ENCODE results near the gene NOP14. TPM values are rescaled to one million over a fixed set of nuclear protein-coding genes. Genes with fewer than 3 reads are reported as not detected.

The NOP14 gene
- polyA plus RNA-seq, 1 of the 3 experiments (the other 2 are of a cell fraction), result 9.8 TPM

DNA sequence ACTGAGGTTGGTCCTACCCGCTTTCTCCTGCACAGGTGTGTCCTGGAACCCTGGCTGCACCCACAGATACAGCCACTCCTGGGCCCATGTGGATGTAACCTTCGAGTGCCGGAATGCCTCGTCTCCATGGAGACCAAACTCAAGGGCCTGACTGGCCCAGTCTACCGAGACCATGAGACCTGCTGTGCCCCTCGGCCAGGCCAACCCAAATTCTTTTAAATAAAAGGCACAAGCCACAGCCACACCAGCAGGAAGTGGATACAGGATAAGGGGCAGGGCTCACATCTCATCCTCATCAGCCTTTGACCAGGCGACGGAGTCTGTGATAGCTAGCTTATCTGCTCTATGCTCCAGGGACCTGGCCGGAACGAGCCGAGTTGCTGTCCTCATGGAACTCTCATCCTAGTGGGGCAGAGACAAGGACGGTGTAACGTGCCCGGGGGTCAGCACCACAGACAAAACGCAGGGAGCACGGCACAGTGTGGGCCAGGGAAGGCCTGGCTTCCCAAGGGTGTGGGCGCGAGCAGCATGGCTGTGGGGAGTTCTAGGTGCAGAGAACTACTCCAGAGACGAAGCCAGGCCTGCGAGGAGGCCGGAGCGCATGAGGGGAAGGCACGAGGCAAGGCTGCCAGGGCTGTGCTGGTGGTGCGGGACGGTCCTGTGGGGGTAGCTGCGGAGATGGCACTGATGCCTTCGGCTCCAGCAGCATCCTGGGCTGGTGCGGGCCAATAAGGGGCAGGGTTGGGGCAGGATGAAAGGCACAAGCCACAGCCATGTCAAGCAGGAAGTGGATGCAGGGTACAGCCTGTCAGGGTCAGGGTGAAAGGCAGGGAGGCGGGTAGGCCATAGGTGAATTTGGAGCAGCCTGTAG is 22.7 kb downstream of the NOP14 start:
- H3F3A ChIP-seq (replicated peaks; ENCODE audit: insufficient read depth), result peaks cover 15% of the 10 kb centered on the region
- H3K9ac ChIP-seq, result no peak overlapping the region
- no peak for DNase-seq
- no peak overlapping the region for H2AFZ ChIP-seq (ENCODE audit: low read depth)
- peaks cover 27% of the 10 kb centered on the region for H3K79me2 ChIP-seq (ENCODE audit: insufficient read depth)
- no peak overlapping the region for H3K27ac ChIP-seq (ENCODE audit: low read depth in 2 of 2, low read length in 1 of 2)
- no peak overlapping the region for H3K4me3 ChIP-seq (ENCODE audit: low read depth in 2 of 2, low read length in 1 of 2)
- H3K9me2 ChIP-seq, result no peaks in the 10 kb centered on the region
- ChIA-PET POLR2A (no interaction called here), CTCF (interaction anchor here (1.3 to 1.4 kb wide), 2 partner anchors 14 to 720 kb away, joined by 4 to 5 read pairs; no protein-coding TSS in a partner anchor)
- TF ChIP-seq TCF12 (IDR thresholded peaks at IDR 0.05), result no peak
- TF ChIP-seq, protein P1, sequence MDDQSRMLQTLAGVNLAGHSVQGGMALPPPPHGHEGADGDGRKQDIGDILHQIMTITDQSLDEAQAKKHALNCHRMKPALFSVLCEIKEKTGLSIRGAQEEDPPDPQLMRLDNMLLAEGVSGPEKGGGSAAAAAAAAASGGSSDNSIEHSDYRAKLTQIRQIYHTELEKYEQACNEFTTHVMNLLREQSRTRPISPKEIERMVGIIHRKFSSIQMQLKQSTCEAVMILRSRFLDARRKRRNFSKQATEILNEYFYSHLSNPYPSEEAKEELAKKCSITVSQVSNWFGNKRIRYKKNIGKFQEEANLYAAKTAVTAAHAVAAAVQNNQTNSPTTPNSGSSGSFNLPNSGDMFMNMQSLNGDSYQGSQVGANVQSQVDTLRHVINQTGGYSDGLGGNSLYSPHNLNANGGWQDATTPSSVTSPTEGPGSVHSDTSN (IDR thresholded peaks at IDR 0.05), result no peak
- TF ChIP-seq GABPA (IDR thresholded peaks at IDR 0.05; ENCODE audit: low read depth), result no peak
- TF ChIP-seq YY1 (IDR thresholded peaks at IDR 0.05; ENCODE audit: low read depth), result no peak
- TF ChIP-seq, protein P2, sequence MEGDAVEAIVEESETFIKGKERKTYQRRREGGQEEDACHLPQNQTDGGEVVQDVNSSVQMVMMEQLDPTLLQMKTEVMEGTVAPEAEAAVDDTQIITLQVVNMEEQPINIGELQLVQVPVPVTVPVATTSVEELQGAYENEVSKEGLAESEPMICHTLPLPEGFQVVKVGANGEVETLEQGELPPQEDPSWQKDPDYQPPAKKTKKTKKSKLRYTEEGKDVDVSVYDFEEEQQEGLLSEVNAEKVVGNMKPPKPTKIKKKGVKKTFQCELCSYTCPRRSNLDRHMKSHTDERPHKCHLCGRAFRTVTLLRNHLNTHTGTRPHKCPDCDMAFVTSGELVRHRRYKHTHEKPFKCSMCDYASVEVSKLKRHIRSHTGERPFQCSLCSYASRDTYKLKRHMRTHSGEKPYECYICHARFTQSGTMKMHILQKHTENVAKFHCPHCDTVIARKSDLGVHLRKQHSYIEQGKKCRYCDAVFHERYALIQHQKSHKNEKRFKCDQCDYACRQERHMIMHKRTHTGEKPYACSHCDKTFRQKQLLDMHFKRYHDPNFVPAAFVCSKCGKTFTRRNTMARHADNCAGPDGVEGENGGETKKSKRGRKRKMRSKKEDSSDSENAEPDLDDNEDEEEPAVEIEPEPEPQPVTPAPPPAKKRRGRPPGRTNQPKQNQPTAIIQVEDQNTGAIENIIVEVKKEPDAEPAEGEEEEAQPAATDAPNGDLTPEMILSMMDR (IDR thresholded peaks at IDR 0.05), result no peak
- TF ChIP-seq SMC3 (IDR thresholded peaks at IDR 0.05; ENCODE audit: low read depth, low read length), result no peak
- no peak for TF ChIP-seq GATA2 (CRISPR knock-in tag; IDR thresholded peaks at IDR 0.05)
- no peak for TF ChIP-seq SIN3A (IDR thresholded peaks at IDR 0.05; ENCODE audit: borderline replicate concordance, low read depth, low read length)
- no peak for TF ChIP-seq NFIC (IDR thresholded peaks at IDR 0.05; ENCODE audit: borderline replicate concordance)
- no peak for TF ChIP-seq TAF1 (IDR thresholded peaks at IDR 0.05; ENCODE audit: borderline replicate concordance, low read depth, low read length)
- no peak for TF ChIP-seq NRF1 (IDR thresholded peaks at IDR 0.05; ENCODE audit: low read depth, low read length)
- no peak for TF ChIP-seq POLR2AphosphoS5 (IDR thresholded peaks at IDR 0.05; ENCODE audit: low read depth, low read length)
- no peak for TF ChIP-seq FOXM1 (IDR thresholded peaks at IDR 0.05; ENCODE audit: low read depth)
- TF ChIP-seq, protein P3, sequence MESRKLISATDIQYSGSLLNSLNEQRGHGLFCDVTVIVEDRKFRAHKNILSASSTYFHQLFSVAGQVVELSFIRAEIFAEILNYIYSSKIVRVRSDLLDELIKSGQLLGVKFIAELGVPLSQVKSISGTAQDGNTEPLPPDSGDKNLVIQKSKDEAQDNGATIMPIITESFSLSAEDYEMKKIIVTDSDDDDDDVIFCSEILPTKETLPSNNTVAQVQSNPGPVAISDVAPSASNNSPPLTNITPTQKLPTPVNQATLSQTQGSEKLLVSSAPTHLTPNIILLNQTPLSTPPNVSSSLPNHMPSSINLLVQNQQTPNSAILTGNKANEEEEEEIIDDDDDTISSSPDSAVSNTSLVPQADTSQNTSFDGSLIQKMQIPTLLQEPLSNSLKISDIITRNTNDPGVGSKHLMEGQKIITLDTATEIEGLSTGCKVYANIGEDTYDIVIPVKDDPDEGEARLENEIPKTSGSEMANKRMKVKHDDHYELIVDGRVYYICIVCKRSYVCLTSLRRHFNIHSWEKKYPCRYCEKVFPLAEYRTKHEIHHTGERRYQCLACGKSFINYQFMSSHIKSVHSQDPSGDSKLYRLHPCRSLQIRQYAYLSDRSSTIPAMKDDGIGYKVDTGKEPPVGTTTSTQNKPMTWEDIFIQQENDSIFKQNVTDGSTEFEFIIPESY (IDR thresholded peaks at IDR 0.05; ENCODE audit: borderline replicate concordance, low read depth), result no peak
- TF ChIP-seq EZH2phosphoT487 (IDR thresholded peaks at IDR 0.05; ENCODE audit: borderline replicate concordance, low read depth), result no peak
- TF ChIP-seq MEF2A (IDR thresholded peaks at IDR 0.05; ENCODE audit: borderline replicate concordance, low read depth), result no peak
- TF ChIP-seq, protein P4, sequence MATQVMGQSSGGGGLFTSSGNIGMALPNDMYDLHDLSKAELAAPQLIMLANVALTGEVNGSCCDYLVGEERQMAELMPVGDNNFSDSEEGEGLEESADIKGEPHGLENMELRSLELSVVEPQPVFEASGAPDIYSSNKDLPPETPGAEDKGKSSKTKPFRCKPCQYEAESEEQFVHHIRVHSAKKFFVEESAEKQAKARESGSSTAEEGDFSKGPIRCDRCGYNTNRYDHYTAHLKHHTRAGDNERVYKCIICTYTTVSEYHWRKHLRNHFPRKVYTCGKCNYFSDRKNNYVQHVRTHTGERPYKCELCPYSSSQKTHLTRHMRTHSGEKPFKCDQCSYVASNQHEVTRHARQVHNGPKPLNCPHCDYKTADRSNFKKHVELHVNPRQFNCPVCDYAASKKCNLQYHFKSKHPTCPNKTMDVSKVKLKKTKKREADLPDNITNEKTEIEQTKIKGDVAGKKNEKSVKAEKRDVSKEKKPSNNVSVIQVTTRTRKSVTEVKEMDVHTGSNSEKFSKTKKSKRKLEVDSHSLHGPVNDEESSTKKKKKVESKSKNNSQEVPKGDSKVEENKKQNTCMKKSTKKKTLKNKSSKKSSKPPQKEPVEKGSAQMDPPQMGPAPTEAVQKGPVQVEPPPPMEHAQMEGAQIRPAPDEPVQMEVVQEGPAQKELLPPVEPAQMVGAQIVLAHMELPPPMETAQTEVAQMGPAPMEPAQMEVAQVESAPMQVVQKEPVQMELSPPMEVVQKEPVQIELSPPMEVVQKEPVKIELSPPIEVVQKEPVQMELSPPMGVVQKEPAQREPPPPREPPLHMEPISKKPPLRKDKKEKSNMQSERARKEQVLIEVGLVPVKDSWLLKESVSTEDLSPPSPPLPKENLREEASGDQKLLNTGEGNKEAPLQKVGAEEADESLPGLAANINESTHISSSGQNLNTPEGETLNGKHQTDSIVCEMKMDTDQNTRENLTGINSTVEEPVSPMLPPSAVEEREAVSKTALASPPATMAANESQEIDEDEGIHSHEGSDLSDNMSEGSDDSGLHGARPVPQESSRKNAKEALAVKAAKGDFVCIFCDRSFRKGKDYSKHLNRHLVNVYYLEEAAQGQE (IDR thresholded peaks at IDR 0.05; ENCODE audit: low read depth, low read length), result no peak
- TF ChIP-seq, protein P5, sequence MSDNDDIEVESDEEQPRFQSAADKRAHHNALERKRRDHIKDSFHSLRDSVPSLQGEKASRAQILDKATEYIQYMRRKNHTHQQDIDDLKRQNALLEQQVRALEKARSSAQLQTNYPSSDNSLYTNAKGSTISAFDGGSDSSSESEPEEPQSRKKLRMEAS (IDR thresholded peaks at IDR 0.05; ENCODE audit: low read depth), result no peak
- peaks cover 14 to 24% of the 10 kb centered on the region in 2 experiments for H3K4me1 ChIP-seq (ENCODE audit: control insufficient read depth in 1 of 2, insufficient read depth in 2 of 2, low read depth in 1 of 2, low read length in 1 of 2)
- no peak overlapping the region for H3K4me2 ChIP-seq
- H3K36me3 ChIP-seq (replicated peaks in 1 of 2; ENCODE audit: control insufficient read depth in 1 of 2, insufficient read depth in 2 of 2, low read length in 1 of 2), result peaks cover 36 to 77% of the 10 kb centered on the region in 2 experiments
- no peaks in the 10 kb centered on the region for H3K9me3 ChIP-seq
- H4K20me1 ChIP-seq (ENCODE audit: insufficient read depth), result 0 out of 2 replicates have a peak, but pooled peaks cover 19% of the 10 kb centered on the region
- no peaks in the 10 kb centered on the region for H3K27me3 ChIP-seq (ENCODE audit: insufficient read depth)
- 98% methylated on average over 27 of the region's 29 CpGs for WGBS (ENCODE audit: low lambda C conversion rate)

All from SK-N-SH (cell line).